ENCODE results near the gene KCNK18.

DNA sequence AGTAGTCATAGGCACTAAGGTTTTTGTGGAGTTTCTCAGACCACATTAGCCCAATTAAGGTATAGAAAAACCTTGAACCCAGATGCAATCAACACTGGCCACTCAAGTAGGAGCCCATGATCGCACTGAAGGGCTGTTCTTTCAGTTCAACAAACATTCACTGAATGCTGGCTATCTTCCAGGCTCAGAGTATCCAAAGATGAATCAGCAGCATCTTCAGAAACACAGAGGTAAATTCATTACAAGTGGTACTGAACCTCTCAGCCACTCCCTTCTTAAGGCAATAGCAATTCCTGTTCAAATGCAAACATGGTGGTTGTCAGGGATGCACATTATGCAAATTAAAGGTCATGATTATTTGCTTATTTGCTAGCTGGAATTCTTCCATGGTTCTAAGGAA lies 17.1 kb downstream of the KCNK18 start:
- TF ChIP-seq NFIC (IDR thresholded peaks at IDR 0.05), result no peak
- no peak for TF ChIP-seq CEBPB (IDR thresholded peaks at IDR 0.05)
- TF ChIP-seq, protein P1, sequence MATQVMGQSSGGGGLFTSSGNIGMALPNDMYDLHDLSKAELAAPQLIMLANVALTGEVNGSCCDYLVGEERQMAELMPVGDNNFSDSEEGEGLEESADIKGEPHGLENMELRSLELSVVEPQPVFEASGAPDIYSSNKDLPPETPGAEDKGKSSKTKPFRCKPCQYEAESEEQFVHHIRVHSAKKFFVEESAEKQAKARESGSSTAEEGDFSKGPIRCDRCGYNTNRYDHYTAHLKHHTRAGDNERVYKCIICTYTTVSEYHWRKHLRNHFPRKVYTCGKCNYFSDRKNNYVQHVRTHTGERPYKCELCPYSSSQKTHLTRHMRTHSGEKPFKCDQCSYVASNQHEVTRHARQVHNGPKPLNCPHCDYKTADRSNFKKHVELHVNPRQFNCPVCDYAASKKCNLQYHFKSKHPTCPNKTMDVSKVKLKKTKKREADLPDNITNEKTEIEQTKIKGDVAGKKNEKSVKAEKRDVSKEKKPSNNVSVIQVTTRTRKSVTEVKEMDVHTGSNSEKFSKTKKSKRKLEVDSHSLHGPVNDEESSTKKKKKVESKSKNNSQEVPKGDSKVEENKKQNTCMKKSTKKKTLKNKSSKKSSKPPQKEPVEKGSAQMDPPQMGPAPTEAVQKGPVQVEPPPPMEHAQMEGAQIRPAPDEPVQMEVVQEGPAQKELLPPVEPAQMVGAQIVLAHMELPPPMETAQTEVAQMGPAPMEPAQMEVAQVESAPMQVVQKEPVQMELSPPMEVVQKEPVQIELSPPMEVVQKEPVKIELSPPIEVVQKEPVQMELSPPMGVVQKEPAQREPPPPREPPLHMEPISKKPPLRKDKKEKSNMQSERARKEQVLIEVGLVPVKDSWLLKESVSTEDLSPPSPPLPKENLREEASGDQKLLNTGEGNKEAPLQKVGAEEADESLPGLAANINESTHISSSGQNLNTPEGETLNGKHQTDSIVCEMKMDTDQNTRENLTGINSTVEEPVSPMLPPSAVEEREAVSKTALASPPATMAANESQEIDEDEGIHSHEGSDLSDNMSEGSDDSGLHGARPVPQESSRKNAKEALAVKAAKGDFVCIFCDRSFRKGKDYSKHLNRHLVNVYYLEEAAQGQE (IDR thresholded peaks at IDR 0.05; ENCODE audit: low read depth), result no peak
- TF ChIP-seq EGR1 (IDR thresholded peaks at IDR 0.05), result no peak
- TF ChIP-seq CREB1 (IDR thresholded peaks at IDR 0.05; ENCODE audit: low read depth), result no peak
- TF ChIP-seq FOXM1 (IDR thresholded peaks at IDR 0.05; ENCODE audit: borderline replicate concordance, low read depth), result no peak
- TF ChIP-seq ZBTB7A (IDR thresholded peaks at IDR 0.05; ENCODE audit: low read depth), result no peak

Measured in Ishikawa (cell line).